GM18499 (cell line): ENCODE data around the gene MSRB3.

ENCODE experiments used
- ATAC-seq: cut with Tn5 transposase; IDR thresholded peaks from one replicate; pipeline ENCODE4 v1.9.1; 2021; ENCODE audit warnings: moderate number of reproducible peaks; ENCODE audit not compliant: insufficient read depth, unreplicated experiment

The MSRB3 gene

GRCh38 chr12:65324056-65324455 lies 45.6 kb downstream of the MSRB3 start:
- ATAC-seq = no peak

GRCh38 chr12:65324551-65324950 lies 46.1 kb downstream of the MSRB3 start:
- no peak for ATAC-seq

DNA sequence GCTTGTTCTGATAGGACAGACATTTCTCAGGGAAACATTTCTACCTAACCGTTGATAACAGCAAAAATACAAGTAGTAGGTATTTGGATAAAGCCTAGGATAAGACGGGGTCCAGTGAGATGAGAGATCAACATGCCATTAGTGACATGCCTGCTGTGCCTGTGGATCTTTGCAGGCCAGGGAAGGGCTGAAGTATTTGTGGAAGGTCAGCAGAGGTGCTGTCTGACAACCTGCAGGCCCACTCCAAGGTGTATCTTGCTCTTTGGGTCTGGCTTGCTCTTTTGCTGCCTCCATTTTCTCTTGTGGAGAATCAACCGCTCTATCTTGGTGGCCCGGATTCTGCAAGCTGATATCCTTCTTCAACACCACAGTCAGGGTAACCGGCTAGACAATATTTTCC lies 46.7 kb downstream of the MSRB3 start:
- no peak for ATAC-seq

DNA sequence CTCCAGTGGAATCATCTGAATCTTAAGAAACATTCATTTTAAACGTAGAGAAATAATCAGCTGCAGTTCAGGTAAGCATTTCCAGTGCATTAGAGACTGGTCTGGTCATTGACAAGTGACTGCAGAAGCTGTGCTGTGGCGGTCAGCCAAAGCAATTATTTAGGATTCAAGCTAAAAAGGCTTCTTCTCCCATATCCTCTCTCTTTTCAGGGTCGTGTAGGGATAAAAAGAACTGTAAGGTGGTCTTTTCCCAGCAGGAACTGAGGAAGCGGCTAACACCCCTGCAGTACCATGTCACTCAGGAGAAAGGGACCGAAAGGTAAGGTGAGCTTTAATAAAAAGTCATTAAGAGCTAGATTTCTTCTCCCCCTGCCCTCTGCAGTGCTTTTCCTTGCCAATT lies 48.1 kb downstream of the MSRB3 start:
- no peak for ATAC-seq

DNA sequence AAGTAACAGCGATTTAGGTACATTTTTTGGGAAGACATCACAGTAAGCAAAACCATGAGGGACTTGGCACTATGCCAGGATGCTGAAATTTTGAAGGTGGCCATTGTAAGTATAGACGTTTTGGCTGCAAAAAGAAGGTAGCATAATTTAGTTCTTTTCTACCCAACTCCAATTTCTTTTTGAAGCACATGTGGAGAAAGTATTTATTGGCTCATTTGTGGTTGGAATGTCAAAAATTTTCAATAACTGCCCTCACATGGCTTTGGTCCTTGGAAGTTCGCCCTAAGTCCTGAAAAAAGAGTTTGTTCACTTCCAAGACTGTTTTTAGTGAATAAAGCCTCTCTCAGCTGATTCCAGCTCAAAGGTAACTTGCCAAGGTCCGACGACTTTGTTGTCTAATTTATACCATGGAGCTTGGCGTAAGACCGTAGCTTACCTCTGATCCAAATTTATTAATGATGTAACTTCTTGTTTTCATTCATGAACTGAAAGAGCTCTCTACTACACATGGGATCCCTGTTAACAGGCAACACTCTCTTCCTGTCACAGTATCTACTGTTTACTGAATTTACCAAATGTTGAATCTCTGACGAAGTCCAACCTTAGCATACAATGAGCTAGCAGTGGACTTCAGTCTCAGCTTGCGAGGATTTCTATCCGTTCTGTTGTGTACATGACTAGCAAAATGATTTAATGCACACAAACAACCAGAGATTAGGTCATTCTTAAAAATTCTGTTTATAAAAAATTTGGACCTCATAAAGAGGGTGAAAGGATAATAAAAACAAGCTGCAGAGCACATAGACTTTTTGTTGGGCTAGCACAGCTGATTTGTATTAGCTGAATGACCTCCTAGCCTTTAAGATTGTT lies 49.0 kb downstream of the MSRB3 start:
- no peak for ATAC-seq

- no peak for ATAC-seq
These were observed 51.2 kb downstream of the MSRB3 start for GRCh38 chr12:65329721-65330120.

- ATAC-seq = no peak
These were observed 51.8 kb downstream of the MSRB3 start for GRCh38 chr12:65330331-65330730.

- no peak for ATAC-seq
These were observed 53.0 kb downstream of the MSRB3 start for GRCh38 chr12:65331456-65331855.

- no peak for ATAC-seq
These were observed 55.2 kb downstream of the MSRB3 start for GRCh38 chr12:65333649-65334048.

GRCh38 chr12:65334521-65334920 lies 56.0 kb downstream of the MSRB3 start:
- no peak for ATAC-seq

- no peak for ATAC-seq
These were observed 56.7 kb downstream of the MSRB3 start for GRCh38 chr12:65335021-65335714.

DNA sequence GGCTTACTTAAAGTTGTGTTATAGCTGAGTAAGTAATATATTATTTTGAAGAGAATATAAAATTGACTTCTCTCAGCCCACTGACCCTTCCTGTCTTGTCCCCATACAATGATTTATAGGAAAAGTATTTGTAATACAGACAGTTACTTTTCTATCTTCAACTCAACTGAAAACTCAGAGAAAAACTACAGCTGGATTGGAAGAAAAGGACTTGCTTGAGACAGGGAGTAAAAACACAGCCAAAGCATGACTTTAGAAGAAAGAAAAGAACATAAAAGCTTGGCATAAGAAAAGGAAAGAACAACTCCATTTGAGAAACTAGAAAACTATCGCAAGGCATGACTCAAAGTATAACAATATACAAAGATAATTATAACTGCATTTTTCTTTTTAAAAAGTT lies 57.5 kb downstream of the MSRB3 start:
- no peak for ATAC-seq

DNA sequence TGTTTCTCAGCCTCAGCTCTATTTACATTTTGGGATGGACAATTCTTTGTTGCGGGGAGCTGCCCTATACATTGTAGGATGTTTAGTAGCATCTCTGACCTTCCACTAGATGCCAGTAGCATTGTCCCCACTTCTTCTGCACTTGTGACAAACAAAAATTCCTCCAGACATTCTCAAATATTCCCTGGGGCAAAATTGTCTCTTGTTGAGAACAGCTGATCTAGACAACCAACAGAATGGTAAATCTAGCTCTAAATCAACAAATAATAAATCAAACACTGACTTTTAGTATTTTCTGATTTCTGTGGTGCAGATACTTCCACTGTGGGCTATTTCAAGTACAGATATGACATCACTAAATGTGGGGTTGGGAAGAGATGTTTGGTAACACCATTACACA lies 60.7 kb downstream of the MSRB3 start:
- no peak for ATAC-seq

GRCh38 chr12:65343230-65343629 lies 64.7 kb downstream of the MSRB3 start:
- no peak for ATAC-seq

DNA sequence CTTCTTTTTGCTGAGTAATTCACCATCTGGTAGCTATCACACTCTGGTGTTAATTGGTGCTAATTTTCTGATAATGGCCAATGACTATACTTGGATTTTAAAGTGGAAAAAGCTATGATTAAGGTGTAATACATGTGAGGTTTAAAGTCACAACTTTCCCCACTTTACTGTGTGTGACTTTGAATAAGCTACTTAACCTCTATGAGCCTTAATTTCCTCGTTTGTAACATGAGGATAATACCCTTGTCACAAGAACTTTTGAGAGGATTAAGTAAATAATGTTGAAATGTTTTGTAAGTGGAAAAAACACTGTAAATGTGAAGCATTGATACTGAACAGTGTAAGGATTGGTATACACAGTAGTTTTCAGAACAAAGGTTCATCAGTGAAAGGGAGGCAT lies 65.3 kb downstream of the MSRB3 start:
- no peak for ATAC-seq

GRCh38 chr12:65355461-65355860 lies 77.0 kb downstream of the MSRB3 start:
- no peak for ATAC-seq

DNA sequence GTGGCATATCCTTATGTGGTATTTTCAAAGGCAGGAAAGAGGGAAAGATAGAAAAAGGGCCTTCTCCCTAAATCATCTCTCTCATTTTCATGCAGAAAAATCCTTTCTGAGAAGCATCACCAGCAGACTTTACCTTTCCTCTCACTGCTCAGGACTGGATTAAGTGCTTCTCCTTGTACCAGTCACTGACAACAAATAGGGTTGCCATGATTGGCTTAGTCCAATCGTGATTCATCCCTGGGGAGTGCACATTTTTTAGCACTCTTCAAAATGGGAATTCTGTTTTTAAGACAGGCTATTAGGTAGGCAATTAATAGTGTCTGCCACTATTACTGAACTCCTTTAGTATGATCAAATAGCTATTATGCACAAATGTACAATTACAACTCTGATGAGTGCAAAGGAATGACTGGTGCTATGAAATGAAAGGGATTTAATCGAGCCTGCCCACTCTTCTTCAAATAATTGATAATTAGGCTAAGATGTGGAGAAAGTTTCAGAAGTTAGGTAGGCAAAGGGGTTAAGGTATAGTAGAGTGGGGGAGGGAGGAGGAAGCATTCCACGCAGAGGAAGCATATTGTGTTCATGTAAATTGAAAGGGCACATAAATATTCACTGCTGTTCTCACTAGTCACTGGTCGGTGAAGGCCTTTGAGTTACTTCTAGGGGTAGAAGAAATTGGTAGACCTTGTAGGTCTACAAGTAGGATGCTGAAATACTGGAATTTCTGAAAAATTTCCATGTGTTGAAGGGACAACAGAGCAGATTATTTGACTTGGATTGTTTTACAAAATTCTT lies 84.0 kb downstream of the MSRB3 start:
- ATAC-seq = no peak

- ATAC-seq = no peak
These were observed 85.6 kb downstream of the MSRB3 start for GRCh38 chr12:65364046-65364445.

- ATAC-seq = no peak
These were observed 88.9 kb downstream of the MSRB3 start for GRCh38 chr12:65367396-65367795.

DNA sequence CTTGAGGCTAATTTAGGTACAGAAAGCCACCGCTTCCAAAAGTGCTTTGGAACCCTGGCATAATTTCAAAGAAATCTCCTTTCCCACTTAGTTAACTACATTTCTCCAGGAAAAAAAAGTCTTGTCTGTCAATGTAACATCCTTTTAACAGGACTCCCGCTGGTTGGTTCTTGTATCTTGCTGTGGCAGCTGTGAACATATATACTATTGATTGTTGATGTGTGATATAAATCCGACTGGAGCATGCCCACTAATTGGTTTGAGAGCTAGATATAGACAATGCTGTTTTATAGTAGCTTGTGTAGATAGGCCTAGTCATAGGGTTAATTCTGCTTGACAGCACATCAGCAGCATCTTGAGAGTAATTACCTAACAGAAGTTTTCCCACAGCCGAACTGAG lies 89.6 kb downstream of the MSRB3 start:
- no peak for ATAC-seq

DNA sequence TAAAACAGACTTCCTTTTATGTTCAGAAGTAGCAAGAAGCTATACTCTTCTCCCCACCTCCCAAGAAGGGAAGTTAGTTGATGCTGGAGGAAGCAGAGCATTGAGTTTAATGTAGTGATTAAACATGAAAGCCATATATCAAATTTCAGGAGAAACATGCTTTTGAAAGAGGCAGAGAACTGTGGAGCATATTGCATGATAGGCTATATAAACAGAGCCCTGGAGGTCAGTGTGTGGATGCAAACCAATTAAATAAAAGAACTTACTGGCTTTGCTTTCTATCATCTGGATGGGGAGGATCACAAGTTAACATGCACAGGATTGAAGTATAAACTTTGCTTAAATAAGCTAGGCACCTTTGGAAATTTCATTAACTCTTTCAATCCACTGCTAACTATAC lies 94.1 kb downstream of the MSRB3 start:
- no peak for ATAC-seq
